GM18502 (cell line): ENCODE measurements around the gene CFAP46.
"Not testable (repeated sequence)": the region's sequence is repeated elsewhere in the genome, so short reads cannot be mapped to it uniquely, and the experiment has no call there.

ENCODE experiments used
- ATAC-seq: cut with Tn5 transposase; IDR thresholded peaks from one replicate; pipeline ENCODE4 v1.9.1; 2021; ENCODE audit warnings: mild to moderate bottlenecking; ENCODE audit not compliant: unreplicated experiment, poor library complexity

Gene CFAP46

DNA sequence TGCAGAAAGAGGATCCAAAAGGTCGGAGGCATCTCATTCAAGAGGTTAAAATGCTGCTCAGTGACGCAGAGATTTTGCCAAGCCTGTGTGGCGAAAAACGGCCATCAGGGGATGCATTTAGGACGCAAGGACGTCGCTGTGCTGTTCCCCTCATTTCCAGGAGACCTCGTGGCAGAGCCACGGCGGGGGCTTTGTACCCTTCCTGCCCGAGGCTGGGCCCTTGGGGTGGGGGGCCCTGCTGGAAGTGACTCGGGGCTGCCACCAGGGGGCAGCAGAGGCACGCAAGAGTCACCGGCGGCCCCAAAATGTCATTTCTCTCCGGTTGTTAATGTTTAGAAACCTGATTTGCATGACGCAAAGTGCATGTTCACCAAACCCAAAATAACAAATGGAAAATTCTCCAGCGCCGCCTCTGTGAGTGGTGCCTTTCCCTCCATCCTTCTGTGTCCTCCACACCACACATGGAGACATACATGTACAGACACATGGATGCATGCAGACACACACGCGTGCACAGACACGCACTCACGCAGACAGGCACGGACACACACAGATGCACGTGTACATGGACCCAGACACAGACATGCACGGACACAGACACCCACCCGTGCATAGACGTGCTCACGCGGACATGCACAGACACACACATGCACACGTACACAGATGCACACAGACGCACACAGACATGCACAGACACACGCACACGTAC lies 105.4 kb downstream of the CFAP46 start:
- no peak for ATAC-seq

DNA sequence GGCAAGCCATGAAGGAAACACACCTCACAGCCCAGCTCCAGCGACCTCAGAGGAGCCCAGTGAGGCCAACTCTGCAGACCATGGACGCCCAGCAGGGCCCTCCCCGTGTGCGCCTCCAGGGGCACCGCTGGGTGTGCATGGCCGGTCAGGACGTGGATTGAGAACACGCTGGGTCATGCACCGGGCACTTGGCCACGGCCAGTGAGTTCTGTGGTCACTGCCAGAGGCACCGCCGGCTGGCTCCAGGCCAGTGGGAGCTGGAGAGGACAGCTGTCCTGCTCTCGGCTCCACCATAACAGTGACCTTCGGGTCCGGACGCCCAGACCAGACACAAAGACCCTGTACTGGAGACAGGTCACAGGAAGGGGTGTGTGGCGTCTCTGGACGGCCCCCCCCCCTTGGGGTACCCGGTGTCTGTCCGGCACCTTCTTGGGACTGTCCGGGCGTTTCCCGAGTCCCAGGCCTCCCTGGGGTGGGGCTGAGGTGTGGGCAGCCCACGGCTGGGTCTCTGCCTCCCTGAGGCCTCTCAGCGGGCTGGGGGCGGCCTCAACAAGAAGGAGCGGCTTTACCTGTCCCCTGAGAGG lies 106.0 kb downstream of the CFAP46 start:
- no peak for ATAC-seq

DNA sequence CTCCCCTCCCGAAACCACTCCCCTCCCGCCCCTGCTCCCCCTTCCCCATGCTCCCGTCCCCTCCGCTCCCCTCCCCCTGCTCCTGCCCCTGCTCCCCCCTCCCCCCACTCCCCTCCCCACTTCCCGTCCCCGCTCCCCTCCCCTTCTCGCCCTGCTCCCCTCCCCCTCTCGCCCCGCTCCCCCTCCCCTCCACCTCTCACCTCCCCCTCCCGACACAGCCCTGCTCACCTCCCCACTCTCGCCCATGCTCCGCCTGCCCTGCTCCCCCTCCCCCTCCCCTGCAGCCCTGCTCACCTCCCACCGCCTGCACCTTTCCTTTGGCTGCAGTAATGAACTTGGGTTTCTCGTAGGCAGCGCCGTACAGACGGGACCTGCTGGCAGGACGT lies 106.5 kb downstream of the CFAP46 start:
- ATAC-seq: no peak

DNA sequence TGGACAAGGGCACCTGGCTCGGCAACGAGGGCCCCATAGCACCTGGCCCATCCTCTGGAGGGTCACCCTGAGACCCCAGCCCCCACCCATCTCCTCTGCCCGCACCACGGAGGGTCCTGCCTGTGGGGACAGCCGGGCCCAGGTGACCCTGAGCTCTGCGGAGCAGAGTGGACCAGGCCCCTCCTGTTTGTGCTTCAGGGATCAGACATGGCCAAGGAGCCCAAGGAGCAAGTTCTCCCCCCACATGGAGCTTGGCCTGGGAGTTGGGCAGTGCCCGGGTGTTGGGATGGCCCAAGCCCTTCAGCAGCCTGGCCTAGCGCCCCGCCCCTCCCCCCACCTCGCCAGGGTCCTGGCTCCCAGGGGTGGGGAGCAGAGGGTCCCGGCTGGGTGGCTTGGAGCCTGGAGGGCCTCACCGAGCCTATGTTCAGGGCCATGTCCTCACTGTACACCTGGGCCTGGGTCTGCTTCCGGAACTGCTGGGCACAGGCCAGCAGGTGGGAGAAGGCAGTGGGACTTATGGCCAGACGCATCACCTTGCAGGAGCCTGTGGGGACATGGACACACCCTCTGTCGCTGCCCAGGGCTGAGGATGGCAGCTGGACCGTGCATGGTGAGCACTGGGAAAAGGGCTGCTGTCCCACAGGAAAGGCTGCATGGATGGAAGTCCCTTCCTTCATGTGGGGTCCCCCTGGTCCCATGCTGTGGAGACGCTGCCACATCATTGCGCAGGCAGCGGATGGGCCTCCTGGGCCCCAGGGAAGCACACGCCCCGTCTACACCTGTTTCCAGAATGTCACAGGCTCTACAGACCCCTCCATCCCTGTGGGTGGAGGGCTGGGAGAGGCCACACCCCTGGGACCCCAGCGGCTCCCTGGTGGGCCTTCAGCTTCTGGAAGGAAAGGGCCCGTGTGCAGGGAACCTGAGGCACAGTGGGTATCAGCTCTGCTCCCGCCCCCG lies 107.2 kb downstream of the CFAP46 start:
- ATAC-seq: no peak

DNA sequence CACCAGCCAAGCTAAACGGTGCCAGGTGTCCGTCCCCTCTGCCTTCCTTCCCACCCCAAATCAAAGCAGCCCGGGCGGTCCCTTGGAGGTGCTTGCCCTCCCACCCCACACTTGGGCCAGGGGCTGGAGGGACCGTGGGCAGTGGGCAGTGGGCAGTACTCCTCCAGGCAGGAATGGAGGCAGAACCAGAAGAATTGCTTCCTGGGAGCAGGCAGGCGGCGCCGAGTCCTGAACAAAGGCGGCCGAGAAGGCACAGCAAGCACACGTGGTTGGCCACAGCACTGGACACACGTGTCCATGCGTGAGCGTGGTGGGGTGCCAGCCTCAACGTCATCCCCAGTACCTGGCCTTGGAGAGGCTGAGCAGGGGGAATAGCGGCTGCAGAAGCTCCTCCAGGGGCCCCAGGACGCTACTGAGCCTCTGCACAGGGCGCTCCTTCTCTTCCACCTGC lies 108.0 kb downstream of the CFAP46 start:
- no peak for ATAC-seq

DNA sequence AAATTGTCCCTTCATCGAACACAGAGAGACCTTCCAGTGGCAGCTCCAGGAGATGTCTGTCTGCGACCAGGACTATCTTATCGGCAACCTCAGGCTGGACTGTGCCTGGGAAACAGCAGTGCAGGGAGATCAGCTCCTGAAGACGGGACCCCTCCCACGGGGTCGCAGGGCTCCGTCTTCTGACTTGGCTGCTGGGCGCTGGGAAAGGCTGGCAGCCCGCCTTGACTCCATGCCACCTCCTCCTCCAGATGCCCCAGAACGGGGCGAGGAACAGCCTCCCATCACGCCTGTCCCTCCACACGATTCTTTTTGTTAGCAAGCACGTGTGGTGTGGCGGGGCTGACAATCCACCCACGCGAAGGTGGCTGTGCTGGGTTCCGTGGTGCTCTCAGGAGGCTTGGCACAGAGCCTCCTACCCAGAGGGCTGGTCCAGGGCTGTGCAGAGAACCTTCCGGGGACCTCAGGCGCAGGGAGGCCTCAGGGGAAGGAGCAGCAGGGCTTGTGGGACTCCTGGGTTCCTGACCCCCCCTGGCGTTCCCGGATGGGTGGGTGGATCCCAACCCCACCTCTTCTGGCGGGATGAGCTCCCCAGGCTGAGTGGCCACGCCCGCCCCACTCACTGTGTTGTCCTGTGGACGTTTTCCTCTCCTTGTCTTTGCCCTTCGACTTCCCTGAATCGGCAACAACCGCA lies 108.8 kb downstream of the CFAP46 start:
- ATAC-seq: no peak

DNA sequence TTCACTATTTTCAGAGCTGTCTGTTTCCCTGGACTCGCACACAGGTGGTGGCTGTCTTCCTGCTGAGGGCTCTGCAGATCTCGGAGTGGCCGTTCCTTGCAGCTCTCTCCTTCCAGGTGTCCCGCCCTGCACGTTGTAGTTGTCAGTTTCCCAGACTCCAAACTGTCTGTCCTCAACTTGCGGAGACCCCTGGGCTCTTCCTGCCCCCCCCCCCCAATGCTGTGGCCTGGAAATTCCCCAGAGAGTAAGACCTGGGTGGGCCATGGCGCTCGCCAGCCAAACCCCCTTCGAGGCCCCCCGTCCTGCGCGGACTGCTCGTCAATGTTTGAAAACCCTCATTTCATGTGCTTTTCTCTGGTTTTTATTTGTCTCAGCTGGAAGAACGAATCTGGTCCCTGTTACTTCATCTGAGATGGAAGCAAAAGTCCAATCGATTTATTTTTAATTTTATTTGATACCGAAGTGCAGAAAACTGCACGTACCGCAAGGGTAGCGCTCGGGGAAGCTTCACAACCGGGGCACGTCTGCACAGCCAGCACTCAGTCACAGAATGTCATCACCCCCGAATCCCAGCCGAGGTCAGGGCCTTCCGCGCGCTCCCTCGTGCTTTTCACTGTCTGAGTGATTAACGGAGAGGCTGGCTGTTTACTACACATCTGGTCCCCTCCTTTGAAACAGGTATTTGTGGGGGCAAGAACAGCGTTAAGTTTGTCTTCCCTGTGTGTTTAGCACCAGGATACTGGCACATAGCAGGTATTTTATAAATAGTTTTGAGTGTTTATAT lies 110.0 kb downstream of the CFAP46 start:
- ATAC-seq: no peak

DNA sequence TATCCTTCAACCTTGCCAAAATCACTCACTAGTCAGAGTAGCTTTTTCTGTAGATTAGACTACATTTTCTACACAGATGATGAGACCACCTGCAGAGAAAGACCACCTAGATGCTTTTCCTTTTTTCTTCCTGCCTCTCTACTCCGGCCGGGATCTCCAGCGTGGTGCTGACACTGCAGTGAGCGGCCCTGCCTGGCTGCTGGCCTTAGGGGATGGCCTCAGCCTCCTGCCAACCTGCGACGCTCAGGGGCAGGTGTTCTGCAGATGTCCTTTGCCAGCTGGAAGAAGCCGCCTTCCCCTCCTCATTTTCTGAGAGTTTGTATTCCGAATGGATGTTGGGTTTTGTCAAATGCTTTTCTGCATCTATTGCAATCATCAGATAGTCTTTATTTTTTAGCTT lies 113.0 kb downstream of the CFAP46 start:
- no peak for ATAC-seq

DNA sequence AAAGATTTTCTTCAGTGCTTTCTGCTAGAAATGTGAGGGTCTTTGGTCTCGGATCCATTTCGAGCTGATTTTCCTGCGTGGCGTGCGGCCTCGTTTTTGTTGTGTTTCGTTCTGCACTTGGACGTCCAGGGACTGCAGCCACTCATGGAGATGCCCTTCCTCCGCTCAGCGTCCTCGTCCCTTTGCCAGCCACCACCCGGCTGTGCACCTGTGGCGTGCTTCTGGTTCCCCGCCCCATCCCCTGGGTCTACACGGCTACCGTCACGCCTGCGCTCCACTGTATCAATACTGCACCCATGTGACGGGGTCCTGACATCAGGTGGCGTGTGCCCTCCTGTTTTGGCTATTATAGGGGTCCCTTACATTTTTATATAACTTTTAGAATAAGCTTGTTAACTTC lies 113.7 kb downstream of the CFAP46 start:
- no peak for ATAC-seq

DNA sequence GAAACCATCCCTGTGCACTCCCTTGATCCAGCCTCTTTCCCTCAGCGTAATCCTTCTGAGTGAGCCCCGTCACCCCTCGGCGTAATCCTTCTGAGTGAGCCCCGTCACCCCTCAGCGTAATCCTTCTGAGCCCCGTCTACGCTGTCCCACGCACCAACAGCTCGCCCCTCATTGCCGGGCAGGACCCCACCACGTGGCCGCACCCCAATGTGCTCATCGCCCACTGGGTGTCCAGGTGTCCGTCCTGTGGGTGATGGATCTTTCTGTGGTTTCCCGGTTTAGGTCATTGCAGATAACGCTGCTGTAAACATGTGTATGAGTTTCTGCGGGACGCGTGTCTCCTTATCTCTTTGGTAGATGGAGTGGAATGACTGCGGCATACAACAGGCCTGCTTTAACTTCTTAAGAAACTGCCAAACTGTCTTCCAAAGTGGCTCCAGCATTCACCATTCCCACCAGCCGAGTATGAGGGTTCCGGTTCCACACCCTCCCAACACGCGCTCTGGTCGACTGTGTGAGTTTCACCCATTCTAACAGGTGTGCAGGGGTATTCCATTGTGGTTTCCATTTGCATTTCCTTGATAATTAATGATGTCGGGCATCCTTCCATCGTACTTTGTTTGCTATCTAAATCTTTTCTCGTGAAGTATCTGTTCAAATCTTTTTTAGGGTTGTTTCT lies 114.4 kb downstream of the CFAP46 start:
- no peak for ATAC-seq

DNA sequence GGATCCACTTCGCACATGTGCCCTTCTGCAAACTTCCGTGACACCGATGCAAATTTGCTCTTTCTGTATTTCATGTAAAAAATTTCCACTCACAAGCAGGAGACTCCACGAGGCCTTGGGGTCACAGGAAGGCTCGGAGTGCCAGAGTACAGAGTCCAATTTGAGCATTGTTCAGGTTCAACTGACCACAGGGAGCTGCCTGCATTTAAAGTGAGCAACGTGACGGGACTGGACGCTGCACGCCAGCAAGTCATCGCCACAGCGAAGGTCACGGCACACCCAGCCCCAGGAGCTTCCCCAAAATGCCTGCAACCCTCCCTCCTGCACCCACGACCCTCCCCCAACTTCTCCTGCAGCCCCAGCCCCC lies 115.0 kb downstream of the CFAP46 start:
- ATAC-seq: no peak

DNA sequence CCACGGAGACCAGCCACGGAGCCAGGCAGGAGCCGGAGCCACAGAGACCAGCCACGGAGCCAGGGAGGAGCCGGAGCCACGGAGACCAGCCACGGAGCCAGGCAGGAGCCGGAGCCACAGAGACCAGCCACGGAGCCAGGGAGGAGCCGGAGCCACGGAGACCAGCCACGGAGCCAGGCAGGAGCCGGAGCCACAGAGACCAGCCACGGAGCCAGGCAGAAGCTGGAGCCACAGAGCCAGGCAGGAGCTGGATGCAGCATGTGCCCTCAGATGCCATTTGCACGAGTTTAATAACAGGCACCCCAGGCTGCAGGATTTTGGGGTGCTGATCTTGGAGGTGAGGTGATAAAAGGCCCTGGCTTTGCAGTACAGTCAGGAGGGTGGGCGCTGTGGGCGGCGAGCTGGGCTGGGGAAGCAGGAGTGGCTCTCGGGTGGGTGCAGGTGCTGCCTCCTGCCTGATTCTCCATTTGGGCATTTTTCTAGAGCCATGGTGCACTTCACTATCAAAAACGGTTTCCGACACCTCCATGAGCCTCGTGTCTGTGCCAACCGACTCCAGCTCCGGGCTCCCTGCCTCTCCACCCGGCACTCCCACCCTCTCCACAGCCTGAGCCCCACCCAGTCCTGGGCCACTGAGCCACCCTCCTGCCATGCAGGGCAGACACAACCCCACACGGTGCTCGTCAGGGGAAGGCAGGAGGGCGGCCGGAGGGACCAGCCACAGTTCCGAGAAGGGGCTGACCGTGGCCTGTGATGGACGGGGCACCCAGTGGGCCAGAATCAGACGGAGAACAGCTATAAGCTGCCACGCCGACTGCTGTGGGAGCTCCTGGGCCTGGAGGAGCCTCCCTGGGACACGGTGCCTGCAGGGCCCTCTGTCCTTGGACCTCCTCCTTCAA lies 115.6 kb downstream of the CFAP46 start:
- ATAC-seq: no peak

DNA sequence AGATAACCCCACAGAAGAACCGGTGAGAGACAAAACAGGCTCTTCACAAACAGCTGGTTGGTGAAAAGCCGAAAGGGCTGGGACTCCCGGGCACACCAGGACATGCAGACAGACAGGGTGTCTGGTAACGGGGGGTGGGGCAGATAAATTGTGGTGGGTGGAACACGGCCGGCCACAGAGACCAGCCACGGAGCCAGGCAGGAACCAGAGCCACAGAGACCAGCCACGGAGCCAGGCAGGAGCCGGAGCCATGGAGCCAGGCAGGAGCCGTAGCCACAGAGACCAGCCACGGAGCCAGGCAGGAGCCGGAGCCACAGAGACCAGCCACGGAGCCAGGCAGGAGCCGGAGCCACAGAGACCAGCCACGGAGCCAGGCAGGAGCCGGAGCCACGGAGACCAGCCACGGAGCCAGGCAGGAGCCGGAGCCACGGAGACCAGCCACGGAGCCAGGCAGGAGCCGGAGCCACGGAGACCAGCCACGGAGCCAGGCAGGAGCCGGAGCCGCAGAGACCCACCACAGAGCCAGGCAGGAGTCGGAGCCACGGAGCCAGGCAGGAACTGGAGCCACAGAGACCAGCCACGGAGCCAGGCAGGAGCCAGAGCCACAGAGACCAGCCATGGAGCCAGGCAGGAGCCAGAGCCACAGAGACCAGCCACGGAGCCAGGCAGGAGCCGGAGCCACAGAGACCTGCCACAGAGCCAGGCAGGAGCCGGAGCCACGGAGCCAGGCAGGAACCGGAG lies 116.4 kb downstream of the CFAP46 start:
- not testable (repeated sequence) for ATAC-seq

DNA sequence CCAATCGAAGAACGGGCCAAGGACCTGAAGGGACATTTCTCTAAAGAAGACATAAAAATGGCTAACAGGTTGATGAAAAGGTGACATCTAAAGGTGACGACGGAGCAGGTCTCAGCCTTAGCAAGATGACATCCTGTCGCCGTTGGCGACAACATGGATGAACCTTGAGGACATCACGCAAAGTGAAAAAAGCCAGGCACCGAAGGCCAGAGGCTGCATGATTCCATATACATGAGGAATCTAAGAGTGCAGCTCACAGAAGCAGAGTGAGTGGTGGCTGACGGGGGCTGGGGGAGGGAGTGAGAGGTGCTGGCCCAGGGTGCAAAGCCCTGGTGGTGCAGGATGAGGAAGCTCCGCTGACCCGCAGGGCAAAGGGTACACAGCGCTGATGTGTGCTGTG lies 122.3 kb downstream of the CFAP46 start:
- no peak for ATAC-seq

DNA sequence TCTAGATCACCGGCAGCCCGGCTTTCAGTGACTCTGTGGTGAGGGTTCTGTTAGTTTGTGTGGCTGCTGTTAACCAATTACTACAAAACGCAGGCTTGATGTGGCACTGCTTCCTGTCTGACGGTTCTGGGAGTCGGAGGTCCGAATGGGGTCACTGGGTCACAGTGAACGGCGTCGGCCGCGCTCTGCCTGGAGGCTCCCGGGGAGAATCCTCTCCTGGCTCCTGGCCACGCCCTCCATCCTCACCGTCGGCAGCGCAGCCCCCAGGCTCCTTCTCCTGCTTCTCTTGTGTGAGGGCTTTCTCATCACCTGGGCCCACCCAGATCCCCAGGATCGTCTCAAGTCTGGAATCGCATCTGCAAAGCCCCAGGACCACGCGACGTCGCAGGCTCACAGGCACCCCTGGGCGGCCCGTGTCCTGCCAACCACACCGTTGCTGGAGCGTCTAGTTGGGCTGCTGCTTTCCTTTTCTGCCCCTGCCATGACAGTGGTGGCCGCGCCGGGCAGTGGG lies 124.6 kb downstream of the CFAP46 start:
- ATAC-seq: no peak

DNA sequence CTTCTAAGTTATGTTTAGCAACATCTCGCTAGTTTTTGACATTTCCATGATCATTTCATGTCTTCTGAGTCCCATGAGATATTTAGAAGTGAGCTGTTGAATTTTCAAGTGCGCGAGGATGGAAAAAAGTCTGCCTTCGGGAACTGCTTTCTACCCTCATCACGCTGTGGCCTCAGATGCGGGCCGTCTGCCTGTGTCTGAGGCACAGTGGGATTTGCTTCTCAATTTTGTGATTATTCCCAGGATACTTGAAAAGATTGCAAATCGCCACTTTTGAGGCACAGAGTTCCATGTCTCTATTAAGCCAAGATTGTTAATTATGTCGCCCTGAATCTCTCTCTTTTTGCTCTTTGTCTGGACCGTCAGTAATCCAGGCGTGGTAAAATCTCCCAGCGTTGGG lies 125.7 kb downstream of the CFAP46 start:
- ATAC-seq: no peak

DNA sequence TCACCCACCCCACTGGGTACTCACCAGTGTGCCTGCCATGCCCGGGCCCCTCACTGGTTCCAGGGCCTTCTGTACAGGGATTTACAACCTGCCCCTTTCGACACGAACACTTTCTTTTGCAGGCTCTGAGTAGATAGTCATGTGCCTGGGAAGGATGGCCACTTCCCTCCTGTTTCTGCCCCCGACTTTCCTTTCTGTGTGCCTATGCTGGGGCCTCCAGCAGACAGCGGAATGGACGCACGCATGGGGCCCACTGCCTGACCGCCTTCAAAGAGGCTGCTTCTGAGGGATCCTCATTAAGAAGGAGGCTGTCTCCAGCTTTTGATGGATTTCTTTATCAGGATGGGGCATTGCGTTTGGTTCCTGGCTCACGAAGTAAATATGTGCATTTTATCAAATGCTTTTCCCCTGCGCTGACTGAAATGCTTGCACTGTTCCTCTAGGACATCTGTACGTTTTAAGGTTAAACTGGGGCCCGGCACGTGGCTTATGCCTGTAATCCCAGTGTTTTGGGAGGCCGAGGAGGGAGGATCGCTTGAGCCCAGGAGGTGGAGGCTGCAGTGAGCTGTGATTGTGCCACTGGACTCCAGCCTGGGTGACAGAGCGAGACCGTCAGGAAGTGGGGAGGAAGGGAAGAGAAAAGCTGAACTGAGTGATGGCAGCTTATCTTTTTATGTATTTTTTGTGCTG lies 127.1 kb downstream of the CFAP46 start:
- ATAC-seq: no peak
